PC-9 (cell line): ENCODE measurements around the gene C19orf25. TPM values are rescaled to one million over a fixed set of nuclear protein-coding genes. Genes with fewer than 3 reads are reported as not detected.

Source experiments
- BruUV-seq: library from RNA; stranded (reverse); fragments of 400-500 nt; replicated peaks from 2 replicates; lab custom pipeline; 2021; lab: Mats Ljungman, UMichigan
- CTCF ChIA-PET: fragments of 300-600 bp; sonication (Branson Sonifier 250); formaldehyde crosslinking; loops from one replicate; lab custom pipeline; 2022; ENCODE audit warnings: antibody characterized with exemption; lab: Charles Lee
- POLR2A ChIA-PET: fragments of 300-600 bp; sonication (Branson Sonifier 250); formaldehyde crosslinking; loops from one replicate; lab custom pipeline; 2022; ENCODE audit warnings: antibody characterized with exemption; ENCODE audit not compliant: unreplicated experiment; lab: Charles Lee
- DNase-seq, 2 experiments: peaks; one replicate each; pipeline versions ENCODE4 v3.0.0 to v3.0.0-alpha.2; 2015 to 2022; ENCODE audit warnings: mixed read lengths in 1 of 2
- H2AFZ ChIP-seq: fragments of 200-600 bp; sonication (generic); 2 replicates; pipeline ENCODE4 v1.8.1; 2017; ENCODE audit warnings: antibody characterized with exemption
- H3F3A ChIP-seq: fragments of 200-600 bp; sonication (generic); 2 replicates; pipeline ENCODE4 v1.8.1; 2017; ENCODE audit warnings: antibody characterized with exemption, mild to moderate bottlenecking, low read depth; ENCODE audit not compliant: insufficient read depth
- H3K27ac ChIP-seq: fragments of 200-600 bp; sonication (generic); 2 replicates; pipeline ENCODE4 v1.6.1; 2016; ENCODE audit warnings: mixed run types
- H3K27me3 ChIP-seq: fragments of 200-600 bp; sonication (generic); 2 replicates; pipeline ENCODE4 v1.6.1; 2016; ENCODE audit warnings: low read depth, mixed run types; ENCODE audit not compliant: insufficient read depth
- H3K36me3 ChIP-seq: fragments of 200-600 bp; sonication (generic); 2 replicates; pipeline ENCODE4 v1.6.1; 2016; ENCODE audit warnings: low read depth, mixed run types
- H3K4me1 ChIP-seq: fragments of 200-600 bp; sonication (generic); replicated peaks from 2 replicates; pipeline ENCODE4 v1.6.1; 2016; ENCODE audit warnings: mixed run types; ENCODE audit not compliant: insufficient read depth
- H3K4me2 ChIP-seq: fragments of 200-600 bp; sonication (generic); 2 replicates; pipeline ENCODE4 v1.6.1; 2017; ENCODE audit warnings: mixed run types
- H3K4me3 ChIP-seq: fragments of 200-600 bp; sonication (generic); 2 replicates; pipeline ENCODE4 v1.6.1; 2016; ENCODE audit warnings: mixed run types
- H3K79me2 ChIP-seq: fragments of 200-600 bp; sonication (generic); 2 replicates; pipeline ENCODE4 v1.6.1; 2017; ENCODE audit warnings: low read depth, mixed run types
- H3K9me2 ChIP-seq: fragments of 200-600 bp; sonication (generic); 2 replicates; pipeline ENCODE4 v1.8.1; 2017; ENCODE audit warnings: mild to moderate bottlenecking; ENCODE audit not compliant: insufficient read depth
- H3K9me3 ChIP-seq: fragments of 200-600 bp; sonication (generic); 2 replicates; pipeline ENCODE4 v1.8.1; 2016; ENCODE audit warnings: low read depth; ENCODE audit not compliant: insufficient read depth
- H4K20me1 ChIP-seq: fragments of 200-600 bp; sonication (generic); 2 replicates; pipeline ENCODE4 v1.8.1; 2017; ENCODE audit not compliant: insufficient read depth
- EZH2 ChIP-seq: fragments of 200-600 bp; sonication (generic); IDR thresholded peaks from 2 replicates; pipeline ENCODE4 v1.8.0; 2017; ENCODE audit warnings: antibody characterized with exemption, low read depth
- intact Hi-C: fragments of 100-400 bp; cut with micrococcal nuclease; formaldehyde crosslinking; loops from one replicate; pipeline ENCODE4 v1.10.0; 2022; ENCODE audit not compliant: unreplicated experiment
- total RNA-seq: library from RNA; stranded (reverse); gene quantifications from 2 replicates; pipeline ENCODE4 v1.2.3, GENCODE V29; 2021
- TF ChIP-seq, protein P1 (sequence below): fragments of 200-600 bp; sonication (generic); conservative IDR thresholded peaks from 2 replicates; pipeline ENCODE4 v1.6.1; 2017; ENCODE audit warnings: mixed run types, antibody characterized with exemption, mild to moderate bottlenecking, moderate library complexity

The C19orf25 gene
- total RNA-seq, 1 experiment from 2014 or later = 28.0 TPM

DNA sequence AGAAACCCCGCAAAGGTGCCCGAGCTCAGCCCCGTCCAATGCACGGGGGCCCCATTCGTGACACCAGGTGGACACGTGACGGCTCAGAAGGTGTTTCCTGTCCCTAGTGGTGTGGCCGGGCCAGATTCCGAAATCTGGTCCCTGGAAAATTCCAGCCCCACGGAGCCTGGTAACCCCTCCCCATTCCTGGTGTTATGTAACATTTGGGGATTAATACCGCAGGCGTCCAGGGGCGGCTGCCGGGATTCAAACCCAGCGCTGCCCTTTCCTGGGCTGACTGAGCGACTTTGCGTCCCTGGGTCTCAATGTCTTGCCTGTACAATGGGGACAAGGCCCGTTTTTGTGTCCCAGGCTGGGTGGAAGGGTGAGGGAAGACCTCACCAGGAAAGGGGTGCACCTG, 43.8 kb upstream of the C19orf25 start:
- H3F3A ChIP-seq = no peaks in the 10 kb centered on the region
- BruUV-seq = no TSS peak
- no peaks in the 10 kb centered on the region for H4K20me1 ChIP-seq
- H3K4me1 ChIP-seq = no peaks in the 10 kb centered on the region
- TF ChIP-seq, protein P1, sequence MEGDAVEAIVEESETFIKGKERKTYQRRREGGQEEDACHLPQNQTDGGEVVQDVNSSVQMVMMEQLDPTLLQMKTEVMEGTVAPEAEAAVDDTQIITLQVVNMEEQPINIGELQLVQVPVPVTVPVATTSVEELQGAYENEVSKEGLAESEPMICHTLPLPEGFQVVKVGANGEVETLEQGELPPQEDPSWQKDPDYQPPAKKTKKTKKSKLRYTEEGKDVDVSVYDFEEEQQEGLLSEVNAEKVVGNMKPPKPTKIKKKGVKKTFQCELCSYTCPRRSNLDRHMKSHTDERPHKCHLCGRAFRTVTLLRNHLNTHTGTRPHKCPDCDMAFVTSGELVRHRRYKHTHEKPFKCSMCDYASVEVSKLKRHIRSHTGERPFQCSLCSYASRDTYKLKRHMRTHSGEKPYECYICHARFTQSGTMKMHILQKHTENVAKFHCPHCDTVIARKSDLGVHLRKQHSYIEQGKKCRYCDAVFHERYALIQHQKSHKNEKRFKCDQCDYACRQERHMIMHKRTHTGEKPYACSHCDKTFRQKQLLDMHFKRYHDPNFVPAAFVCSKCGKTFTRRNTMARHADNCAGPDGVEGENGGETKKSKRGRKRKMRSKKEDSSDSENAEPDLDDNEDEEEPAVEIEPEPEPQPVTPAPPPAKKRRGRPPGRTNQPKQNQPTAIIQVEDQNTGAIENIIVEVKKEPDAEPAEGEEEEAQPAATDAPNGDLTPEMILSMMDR = no peak
- TF ChIP-seq EZH2 = no peak
- intact Hi-C loops = no loop called here
- no peaks in the 10 kb centered on the region for H3K79me2 ChIP-seq
- no peak overlapping the region for H3K4me2 ChIP-seq
- ChIA-PET POLR2A (no interaction called here), CTCF (no interaction called here)
- H3K27ac ChIP-seq = no peak overlapping the region
- no peaks in the 10 kb centered on the region for H3K9me2 ChIP-seq
- no peak overlapping the region for H2AFZ ChIP-seq
- H3K4me3 ChIP-seq = no peak overlapping the region
- H3K36me3 ChIP-seq = no peaks in the 10 kb centered on the region
- H3K27me3 ChIP-seq = no peaks in the 10 kb centered on the region
- no peaks in the 10 kb centered on the region for H3K9me3 ChIP-seq
- DNase-seq = no peak

DNA sequence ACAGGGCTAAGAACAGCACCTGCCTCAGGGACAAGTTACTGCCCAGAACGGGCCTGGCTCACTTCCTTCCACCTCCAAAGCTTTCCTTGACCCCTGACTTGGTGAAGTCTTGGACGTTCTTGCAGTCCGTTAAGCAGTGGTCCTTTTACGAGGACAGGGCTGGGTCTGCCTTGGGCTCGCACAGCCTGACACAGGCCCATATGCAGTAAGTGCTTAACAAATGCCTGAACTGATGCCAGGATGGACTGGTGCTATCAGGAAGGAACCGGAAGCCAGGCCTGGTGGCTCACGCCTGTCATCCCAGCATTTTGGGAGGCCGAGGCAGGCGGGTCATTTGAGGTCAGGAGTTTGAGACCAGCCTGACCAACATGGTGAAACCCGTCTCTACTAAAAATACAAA, 43.0 kb upstream of the C19orf25 start:
- H4K20me1 ChIP-seq = no peaks in the 10 kb centered on the region
- ChIA-PET CTCF (interaction anchor here (0.5 kb wide), 1 partner anchor 304 kb away, joined by 21 read pairs; no protein-coding TSS in a partner anchor), POLR2A (no interaction called here)
- no peaks in the 10 kb centered on the region for H3K4me1 ChIP-seq
- no peak overlapping the region for H3K27ac ChIP-seq
- H3K4me2 ChIP-seq = no peak overlapping the region
- H2AFZ ChIP-seq = no peak overlapping the region
- H3K36me3 ChIP-seq = no peaks in the 10 kb centered on the region
- H3K9me2 ChIP-seq = no peaks in the 10 kb centered on the region
- no peaks in the 10 kb centered on the region for H3F3A ChIP-seq
- H3K27me3 ChIP-seq = no peaks in the 10 kb centered on the region
- H3K9me3 ChIP-seq = no peaks in the 10 kb centered on the region
- no peak for TF ChIP-seq EZH2
- TF ChIP-seq, protein P1 = no peak
- no peak overlapping the region for H3K4me3 ChIP-seq
- H3K79me2 ChIP-seq = no peaks in the 10 kb centered on the region
- no peak for DNase-seq
- intact Hi-C loops = no loop called here
- no TSS peak for BruUV-seq

DNA sequence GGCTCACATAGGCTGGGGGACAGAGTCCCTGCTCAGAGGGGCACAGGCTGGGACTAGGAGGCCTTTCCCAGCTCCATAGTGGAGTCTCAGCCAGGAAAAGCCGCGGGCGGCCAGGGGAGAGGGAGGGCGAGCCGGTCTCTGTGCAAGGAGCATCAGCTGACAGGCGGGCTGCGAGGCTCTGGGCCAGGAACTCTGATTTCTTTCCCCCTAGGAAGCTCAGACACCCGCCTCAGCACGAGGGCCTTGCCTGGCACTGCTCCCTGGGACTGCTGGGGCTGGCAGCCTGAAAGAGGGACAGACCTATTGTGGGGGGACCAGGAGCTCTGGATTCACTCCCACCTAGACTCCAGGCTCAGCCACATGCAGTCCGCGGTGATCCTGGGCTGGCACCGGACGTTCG, 42.6 kb upstream of the C19orf25 start:
- BruUV-seq = no TSS peak
- no peaks in the 10 kb centered on the region for H3K79me2 ChIP-seq
- POLR2A ChIA-PET = no interaction called here
- intact Hi-C loops = no loop called here
- TF ChIP-seq EZH2 = no peak
- TF ChIP-seq, protein P1 = no peak
- no peak overlapping the region for H2AFZ ChIP-seq
- CTCF ChIA-PET = interaction anchor here (0.5 kb wide), 1 partner anchor 305 kb away, joined by 21 read pairs; no protein-coding TSS in a partner anchor
- H3K4me2 ChIP-seq = no peak overlapping the region
- no peaks in the 10 kb centered on the region for H3K27me3 ChIP-seq
- no peaks in the 10 kb centered on the region for H3K9me2 ChIP-seq
- no peaks in the 10 kb centered on the region for H3K4me1 ChIP-seq
- no peaks in the 10 kb centered on the region for H3K36me3 ChIP-seq
- H3F3A ChIP-seq = no peaks in the 10 kb centered on the region
- H4K20me1 ChIP-seq = no peaks in the 10 kb centered on the region
- H3K27ac ChIP-seq = no peak overlapping the region
- H3K4me3 ChIP-seq = no peak overlapping the region
- no peaks in the 10 kb centered on the region for H3K9me3 ChIP-seq
- no peak for DNase-seq
